Measurements from ENCODE around the gene SPATA20. TPM values are rescaled to one million over a fixed set of nuclear protein-coding genes. Genes with fewer than 3 reads are reported as not detected.

SPATA20 gene
- total RNA-seq, 1 experiment from 2014 or later, result 23.1 TPM

GRCh38 chr17:50558941-50559614 is 12.1 kb downstream of the SPATA20 start:
- DNase-seq (ENCODE audit: low read depth), result no peak

DNA sequence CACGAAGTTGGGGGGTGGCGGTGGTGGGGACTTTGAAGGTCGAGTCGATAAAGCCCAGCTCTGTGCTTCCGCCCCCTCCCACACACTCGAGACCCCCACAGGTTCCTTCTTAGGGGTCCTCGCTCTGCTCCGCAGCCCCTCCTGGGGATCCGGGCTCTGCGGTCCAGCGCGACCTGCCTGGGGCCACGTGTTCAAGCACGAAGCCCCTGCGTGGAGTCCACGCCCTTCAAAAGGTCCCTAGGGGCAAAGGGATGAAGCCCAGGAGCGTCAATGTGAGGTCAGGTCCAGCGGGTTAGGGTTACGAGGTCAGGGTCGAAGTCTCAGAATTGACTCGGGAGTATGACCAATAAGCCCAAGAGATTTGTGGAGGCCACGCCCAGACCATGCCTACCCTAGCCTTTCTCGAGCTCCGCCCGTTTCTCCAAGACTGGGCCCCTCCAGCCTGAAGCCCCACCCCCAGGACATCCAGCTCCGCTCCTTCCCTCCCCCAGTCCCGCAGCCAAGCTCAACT is 12.8 kb downstream of the SPATA20 start:
- peak; percentile 59 for DNase-seq (ENCODE audit: low read depth)

DNA sequence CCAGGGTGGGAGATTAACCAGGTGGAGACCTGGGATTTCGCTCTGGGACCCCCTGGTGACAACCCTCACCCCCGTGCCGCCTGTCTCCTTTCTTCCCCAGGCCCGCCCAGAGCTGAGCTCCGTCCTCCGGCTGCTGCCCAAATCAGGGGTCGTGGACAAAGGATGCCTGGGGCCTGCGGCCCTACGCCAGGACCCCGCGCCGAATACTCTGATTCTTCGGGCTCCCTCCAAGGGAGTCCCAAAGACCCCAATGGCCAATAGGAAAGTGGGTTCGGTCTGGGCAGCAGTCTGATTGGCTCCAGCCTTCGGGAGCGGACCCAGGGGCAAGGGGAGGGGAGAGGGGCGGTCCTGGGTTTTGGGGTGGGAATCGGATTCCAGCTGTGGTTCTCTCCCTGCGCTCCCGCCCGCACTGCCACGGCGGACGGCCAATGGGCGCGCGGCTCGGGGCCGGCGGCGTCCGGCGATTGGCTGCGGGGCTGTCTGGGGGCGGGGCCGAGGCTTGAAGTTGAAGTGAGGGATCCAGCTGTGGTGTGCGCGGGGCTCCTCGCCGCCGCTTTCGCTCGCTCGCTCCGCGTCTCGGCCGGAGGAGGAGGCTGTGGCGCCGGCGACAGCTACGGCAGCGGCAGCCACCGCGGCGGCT is 13.3 kb downstream of the SPATA20 start, which contains the start of gene CACNA1G:
CACNA1G (plus strand) TSS at position 531 of the 640 bp plus-strand sequence. CDS start 745 bp downstream, outside the sequence.
- DNase-seq (ENCODE audit: low read depth), result peak; percentile 80

DNA sequence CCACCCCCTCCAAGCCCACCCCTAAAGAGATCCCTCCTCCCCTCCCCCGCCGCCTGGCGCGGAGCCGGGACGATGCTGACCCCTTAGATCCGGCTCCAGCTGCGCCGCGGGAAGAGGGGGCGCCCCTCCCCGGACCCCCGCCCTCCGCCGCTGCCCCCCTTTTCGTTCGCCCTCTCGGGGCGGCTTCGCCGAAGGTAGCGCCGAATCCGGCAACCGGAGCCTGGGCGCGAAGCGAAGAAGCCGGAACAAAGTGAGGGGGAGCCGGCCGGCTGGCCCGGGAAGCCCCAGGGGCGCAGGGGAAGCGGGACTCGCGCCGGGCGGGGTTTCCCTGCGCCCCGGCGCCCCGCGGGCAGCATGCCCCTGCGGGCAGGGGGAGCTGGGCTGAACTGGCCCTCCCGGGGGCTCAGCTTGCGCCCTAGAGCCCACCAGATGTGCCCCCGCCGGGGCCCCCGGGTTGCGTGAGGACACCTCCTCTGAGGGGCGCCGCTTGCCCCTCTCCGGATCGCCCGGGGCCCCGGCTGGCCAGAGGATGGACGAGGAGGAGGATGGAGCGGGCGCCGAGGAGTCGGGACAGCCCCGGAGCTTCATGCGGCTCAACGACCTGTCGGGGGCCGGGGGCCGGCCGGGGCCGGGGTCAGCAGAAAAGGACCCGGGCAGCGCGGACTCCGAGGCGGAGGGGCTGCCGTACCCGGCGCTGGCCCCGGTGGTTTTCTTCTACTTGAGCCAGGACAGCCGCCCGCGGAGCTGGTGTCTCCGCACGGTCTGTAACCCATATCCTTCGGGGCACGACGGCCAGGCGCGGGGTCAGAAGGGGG is 14.2 kb downstream of the SPATA20 start:
- no peak for DNase-seq (ENCODE audit: low read depth)

DNA sequence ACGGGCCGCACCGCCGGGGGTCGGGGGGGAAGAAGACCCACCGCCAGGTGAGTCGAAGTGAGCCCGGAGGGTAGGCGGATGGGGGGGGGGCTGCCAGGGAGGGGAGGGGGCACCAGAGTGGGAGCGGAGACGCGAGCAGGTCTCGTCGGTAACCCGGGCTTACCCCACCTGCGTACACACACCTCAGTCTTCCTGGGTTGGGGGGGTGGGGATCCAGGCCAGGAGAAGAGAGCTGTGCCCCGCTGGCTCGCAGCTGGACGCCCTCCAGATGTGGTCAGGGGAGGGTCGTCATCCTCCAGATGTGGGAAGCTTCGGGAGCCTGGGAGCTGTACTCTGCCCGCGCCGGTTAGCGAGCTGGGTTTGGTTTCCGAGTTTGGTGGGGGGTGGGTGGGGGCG is 14.8 kb downstream of the SPATA20 start:
- DNase-seq (ENCODE audit: low read depth), result no peak

GRCh38 chr17:50562242-50563091 is 15.5 kb downstream of the SPATA20 start:
- DNase-seq (ENCODE audit: low read depth), result no peak

- no peak for DNase-seq (ENCODE audit: low read depth)
Measured at GRCh38 chr17:50563092-50563511, 16.1 kb downstream of the SPATA20 start.

DNA sequence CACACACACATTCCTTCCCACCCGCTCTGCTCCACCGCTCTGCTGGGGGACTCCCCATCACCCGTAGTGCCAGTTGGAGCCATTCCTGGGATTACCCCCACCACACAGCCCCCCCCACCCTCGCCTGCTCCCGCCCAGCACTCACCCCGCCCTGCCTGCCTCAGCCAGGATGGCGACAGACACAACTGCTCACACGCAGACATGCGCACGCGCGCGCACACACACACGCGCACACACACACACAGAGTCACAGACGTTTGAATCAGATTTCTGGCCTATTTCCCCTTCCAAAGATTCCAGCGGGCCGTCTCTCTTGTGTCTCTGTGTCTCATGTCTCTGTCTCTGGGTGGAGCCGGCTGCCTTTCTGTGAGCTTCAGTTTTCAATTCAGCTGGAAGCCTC is 17.9 kb downstream of the SPATA20 start:
- peak; percentile 29 for DNase-seq (ENCODE audit: low read depth)

DNA sequence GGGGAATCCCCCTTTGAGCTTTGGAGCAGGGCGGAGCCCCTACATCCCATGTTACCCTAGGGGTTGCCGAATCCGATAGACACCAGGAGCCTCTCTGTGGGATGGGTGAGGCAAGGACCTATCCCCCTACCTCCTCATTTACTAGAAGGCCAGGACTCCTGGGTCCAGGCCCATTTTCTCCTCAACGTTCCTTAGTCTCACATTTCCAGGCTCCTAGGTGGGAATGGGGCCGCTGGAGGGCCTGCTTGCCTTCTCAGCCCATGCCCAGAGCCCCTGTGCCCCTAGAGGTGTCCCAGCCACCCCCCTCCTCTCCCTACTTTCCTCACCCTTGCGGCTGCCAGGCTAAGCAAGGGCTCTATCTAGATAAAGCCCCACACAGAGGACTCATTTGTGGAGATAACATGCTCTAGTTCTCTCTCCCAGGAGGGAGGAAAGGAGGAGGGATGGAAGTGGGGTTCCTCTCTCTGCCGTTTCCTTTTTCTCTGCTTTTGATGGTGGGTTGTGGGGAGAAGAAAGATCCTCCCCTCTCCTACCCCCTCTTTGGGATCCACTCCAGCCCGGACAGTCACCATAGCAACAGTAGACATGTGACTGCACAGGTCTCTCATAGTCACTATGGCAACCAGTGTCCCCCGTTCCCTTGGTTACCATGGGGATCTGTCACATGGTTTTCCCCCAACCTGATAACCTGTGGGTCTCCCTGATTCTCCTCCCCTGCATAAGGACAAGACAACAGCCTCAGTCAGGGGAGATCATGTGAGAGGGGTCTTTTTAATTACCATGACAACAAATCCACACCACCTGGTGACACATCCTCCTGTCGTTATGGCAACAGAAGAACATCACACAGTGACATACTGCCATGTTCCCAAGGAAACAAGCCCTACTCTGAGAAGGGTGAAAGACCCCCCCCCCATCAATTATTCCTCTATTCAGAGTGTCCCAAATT is 18.7 kb downstream of the SPATA20 start:
- DNase-seq (ENCODE audit: low read depth), result peak; percentile 65

DNA sequence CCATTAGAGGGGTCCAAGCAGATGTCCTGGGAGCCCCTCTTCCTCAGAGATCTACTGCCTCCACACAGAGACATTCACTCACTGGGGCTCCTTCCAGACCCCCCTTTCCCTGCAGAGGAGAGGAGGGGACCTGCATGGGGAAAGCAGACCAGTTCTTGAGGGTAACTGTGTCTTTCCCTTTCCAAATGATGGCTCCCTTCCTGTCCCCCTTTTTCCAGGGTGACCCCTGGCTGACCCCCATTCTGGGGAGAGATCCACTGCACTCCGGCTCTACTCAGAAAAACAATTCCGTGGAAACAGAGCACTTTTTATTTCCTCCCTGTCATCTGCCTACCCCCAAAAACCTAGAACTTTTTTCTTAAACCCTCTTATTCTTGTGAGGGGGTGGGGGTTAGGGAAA is 19.9 kb downstream of the SPATA20 start:
- DNase-seq (ENCODE audit: low read depth), result no peak

DNA sequence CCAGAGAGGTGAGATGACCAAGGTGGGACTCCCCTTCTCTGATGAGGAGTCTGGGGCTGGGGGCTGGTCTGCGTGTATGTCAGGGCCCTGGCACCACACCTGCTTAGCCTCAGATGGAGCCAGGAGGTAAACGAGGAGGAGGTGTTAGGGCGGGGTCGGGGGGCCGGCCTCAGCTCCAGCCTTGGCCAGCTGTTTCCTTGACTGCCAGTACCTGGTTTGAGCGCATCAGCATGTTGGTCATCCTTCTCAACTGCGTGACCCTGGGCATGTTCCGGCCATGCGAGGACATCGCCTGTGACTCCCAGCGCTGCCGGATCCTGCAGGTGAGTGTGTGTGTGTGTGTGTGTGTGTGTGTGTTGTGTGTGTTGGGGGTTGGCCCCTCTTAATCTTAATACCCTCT is 21.7 kb downstream of the SPATA20 start:
- DNase-seq (ENCODE audit: low read depth), result no peak

DNA sequence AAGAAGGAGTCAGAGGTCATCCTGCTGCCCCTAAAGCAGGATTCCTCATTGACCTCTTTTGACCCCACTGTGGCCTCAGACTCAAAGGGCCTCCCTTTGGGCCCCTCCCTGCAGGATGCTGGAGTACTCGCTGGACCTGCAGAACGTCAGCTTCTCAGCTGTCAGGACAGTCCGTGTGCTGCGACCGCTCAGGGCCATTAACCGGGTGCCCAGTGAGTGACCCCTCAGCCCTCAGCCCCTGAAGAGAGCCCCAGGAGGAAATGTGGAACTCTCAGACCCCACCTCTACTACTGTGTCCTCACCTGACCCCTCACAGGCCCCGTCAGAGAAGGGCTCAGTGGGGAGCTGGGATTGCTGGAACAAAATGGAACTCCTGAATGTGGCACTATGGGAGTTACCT is 22.6 kb downstream of the SPATA20 start:
- no peak for DNase-seq (ENCODE audit: low read depth)

GRCh38 chr17:50570032-50570431 is 23.1 kb downstream of the SPATA20 start:
- no peak for DNase-seq (ENCODE audit: low read depth)

GRCh38 chr17:50570528-50570927 is 23.6 kb downstream of the SPATA20 start:
- DNase-seq (ENCODE audit: low read depth), result no peak

DNA sequence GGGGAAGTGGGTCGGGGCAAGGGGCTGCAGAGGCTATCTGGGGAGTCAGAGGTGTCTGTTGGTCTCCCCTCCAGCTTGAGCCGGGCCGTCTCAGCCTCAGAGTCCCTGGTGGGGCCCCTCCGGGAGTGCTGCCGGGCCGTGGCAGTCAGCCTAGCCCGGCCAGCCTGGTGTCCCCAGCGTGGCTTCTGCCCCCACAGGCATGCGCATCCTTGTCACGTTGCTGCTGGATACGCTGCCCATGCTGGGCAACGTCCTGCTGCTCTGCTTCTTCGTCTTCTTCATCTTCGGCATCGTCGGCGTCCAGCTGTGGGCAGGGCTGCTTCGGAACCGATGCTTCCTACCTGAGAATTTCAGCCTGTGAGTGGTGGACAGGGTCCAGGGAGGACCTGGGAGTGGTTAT is 24.7 kb downstream of the SPATA20 start:
- DNase-seq (ENCODE audit: low read depth), result no peak

DNA sequence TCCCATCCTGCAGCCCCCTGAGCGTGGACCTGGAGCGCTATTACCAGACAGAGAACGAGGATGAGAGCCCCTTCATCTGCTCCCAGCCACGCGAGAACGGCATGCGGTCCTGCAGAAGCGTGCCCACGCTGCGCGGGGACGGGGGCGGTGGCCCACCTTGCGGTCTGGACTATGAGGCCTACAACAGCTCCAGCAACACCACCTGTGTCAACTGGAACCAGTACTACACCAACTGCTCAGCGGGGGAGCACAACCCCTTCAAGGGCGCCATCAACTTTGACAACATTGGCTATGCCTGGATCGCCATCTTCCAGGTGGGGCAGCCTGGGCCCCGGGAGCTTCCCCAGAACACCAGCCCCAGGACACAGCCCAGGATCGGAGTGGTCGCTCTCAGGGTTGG is 25.6 kb downstream of the SPATA20 start:
- no peak for DNase-seq (ENCODE audit: low read depth)

- DNase-seq (ENCODE audit: low read depth), result no peak
Measured at GRCh38 chr17:50573866-50574611, 27.1 kb downstream of the SPATA20 start.

DNA sequence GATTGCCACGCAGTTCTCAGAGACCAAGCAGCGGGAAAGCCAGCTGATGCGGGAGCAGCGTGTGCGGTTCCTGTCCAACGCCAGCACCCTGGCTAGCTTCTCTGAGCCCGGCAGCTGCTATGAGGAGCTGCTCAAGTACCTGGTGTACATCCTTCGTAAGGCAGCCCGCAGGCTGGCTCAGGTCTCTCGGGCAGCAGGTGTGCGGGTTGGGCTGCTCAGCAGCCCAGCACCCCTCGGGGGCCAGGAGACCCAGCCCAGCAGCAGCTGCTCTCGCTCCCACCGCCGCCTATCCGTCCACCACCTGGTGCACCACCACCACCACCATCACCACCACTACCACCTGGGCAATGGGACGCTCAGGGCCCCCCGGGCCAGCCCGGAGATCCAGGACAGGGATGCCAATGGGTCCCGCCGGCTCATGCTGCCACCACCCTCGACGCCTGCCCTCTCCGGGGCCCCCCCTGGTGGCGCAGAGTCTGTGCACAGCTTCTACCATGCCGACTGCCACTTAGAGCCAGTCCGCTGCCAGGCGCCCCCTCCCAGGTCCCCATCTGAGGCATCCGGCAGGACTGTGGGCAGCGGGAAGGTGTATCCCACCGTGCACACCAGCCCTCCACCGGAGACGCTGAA is 28.7 kb downstream of the SPATA20 start:
- DNase-seq (ENCODE audit: low read depth), result no peak

- DNase-seq (ENCODE audit: low read depth), result no peak
Measured at GRCh38 chr17:50576864-50577263, 29.9 kb downstream of the SPATA20 start.

Data from M059J (cell line).